HG02610 (cell line): Measurements from ENCODE around the gene SH3D21.
A peak's percentile ranks its signal among the peaks of the same experiment; 100 is the strongest.

ENCODE experiments used
- ATAC-seq: cut with Tn5 transposase; IDR thresholded peaks from one replicate; pipeline ENCODE4 v1.9.1; 2021; ENCODE audit warnings: mild to moderate bottlenecking, moderate library complexity; ENCODE audit not compliant: unreplicated experiment

The SH3D21 gene

GRCh38 chr1:36306210-36306901, at the start of gene SH3D21:
Gene SH3D21, plus strand, starts transcription at chr1:36306368. Its CDS starts 53 bp downstream, at chr1:36306421.
- peak; percentile 19 for ATAC-seq

DNA sequence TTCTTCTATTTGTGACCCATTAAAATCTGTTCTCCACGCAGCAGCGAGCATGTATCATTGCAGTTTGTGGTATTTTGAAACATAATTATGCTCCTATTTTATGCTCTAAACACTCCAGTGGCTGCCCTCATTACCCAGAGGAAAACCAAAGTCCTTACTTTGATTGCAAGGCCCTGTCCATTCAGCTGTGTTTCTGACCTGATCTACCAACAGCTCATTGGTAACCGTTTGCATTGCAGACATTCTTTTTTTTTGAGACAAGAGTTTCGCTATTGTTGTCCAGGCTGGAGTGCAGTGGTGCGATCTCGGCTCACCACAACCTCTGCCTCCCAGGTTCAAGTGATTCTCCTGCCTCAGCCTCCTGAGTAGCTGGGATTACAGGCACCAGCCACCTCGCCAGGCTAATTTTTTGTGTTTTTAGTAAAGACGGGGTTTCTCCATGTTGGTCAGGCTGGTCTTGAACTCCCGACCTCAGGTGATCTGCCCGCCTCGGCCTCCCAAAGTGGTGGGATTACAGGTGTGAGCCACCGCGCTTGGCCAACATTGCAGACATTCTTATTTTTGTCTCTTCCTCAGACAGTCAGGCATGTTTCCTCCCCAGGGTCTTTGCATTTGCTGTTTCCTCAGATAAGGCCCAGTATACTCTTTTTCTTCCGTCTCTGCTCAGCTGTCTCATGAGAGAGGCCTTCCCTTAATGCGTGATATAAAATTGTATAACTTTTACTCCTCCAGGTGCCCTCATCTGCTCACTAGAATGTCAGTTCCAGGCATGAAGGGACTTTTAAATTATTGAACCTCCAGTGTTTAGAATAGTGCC, 49.4 kb upstream of the SH3D21 start:
- no peak for ATAC-seq

DNA sequence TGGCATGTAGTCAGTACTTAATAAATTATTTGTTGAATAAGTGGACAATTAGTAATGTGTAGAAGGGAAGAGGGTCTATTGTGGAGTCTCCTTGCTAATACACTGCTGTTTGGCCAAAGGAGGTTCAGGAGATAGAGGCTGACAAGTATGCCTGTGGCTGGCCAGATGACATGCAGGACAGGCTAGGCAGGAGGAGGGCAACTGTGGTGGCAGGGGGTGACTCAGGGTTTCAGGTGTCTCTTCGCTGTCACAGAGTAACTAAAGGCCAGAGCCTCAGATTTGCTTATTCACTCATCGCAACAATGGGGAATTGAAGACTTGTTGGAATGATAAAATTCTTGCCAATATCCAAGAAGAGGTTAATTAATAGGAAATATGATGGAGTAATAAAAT, 48.8 kb upstream of the SH3D21 start:
- ATAC-seq: no peak

DNA sequence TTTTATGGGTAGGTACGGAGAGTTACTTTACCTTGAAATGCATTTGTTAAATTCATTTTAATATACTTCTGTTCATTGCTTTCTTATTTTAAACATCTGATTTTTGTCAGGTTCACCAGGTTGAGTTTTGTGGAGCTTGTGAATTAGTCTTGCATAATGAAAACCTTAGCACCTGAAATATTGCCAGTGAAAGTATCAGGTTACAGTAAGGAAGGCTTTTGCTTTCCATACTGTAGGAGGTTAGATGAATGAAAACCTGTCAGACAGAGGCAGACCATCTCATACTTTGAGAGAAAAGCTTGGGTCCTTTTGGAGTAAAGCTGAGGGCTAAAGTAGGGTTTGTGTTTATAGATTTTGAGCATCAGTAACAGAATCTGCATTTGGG, 47.2 kb upstream of the SH3D21 start:
- no peak for ATAC-seq

- ATAC-seq: no peak
Measured at GRCh38 chr1:36268981-36269380, 37.2 kb upstream of the SH3D21 start.

DNA sequence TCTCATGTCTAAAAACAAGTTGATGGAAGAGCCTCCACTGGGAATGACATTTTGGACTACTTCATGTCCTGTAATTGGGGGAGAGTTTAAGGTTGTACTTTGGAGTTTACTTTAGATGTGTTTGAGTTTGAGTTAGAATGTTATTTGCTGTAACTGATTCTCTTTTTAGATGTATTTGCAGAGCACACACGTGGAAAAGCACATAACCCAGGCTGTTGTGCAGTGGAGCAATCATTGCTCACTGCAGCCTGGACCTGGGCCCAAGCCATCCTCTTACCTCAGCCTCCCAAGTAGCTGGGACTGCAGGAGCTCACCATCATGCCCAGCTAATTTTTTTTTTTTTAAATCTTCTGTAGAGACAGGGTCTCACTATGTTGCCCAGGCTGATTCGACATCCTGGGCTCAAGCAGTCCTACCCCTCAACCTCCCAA, 36.7 kb upstream of the SH3D21 start:
- no peak for ATAC-seq

DNA sequence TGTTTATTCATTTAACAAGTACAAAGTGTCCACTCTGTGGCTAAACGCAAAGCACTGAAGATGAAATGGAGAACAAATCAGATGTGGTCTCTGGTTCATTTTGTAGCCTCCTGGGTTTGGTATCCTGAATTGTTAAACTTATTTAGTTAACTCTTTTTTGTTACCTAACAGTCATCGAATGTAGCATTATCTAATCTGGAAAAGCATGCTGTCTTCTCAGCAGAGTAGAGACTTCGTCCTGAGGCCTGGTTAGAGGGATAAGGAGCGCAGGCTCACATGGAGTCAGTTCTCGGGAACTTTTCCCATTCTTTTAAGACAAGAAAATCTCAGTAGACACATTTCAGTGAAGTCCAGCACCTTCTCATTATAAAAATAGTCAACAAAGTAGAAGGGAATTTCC, 33.1 kb upstream of the SH3D21 start:
- ATAC-seq: no peak

DNA sequence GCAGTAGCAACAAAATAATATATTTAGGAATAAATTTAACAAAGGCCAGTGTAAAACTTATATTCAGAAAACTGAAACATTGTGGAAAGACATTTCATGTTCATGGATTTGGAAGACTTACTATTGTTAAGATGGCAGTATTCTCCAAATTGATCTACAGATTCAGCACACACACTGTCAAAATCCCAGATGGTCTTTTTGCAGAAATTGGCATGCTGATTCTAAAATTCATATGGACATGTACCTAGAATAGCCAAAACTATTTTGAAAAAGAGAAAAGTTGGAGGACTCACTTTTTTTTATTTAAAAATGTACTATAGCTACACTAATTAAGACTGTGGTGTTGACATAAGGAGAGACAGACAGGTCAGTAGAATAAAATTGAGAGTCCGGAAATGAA, 32.0 kb upstream of the SH3D21 start:
- ATAC-seq: no peak

GRCh38 chr1:36276688-36277087, 29.5 kb upstream of the SH3D21 start:
- ATAC-seq: no peak

GRCh38 chr1:36279110-36279788, 26.9 kb upstream of the SH3D21 start:
- no peak for ATAC-seq

DNA sequence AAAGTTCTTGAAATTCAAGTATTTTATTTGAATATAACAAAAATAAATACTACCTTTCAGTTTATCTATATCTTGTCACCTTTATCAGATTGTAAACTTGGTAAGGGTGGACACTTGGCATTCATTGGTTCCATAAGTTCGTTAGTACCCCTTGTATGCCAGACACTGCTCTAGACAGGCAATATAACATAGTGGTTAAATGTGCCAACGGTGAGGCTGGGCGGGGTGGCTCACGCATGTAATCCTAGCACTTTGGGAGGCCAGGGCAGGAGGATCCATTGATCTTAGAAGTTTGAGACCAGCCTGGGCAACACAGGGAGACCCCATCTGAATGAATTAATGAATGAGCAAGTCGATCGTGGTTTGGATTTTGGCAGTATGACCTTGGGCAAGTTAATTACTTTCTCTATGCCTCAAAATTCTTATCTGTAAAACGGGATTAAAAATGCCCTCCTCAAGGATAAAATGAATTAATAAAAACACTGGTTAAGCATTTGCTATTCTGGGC, 26.3 kb upstream of the SH3D21 start:
- ATAC-seq: no peak

- no peak for ATAC-seq
Measured at GRCh38 chr1:36284061-36284460, 22.1 kb upstream of the SH3D21 start.

DNA sequence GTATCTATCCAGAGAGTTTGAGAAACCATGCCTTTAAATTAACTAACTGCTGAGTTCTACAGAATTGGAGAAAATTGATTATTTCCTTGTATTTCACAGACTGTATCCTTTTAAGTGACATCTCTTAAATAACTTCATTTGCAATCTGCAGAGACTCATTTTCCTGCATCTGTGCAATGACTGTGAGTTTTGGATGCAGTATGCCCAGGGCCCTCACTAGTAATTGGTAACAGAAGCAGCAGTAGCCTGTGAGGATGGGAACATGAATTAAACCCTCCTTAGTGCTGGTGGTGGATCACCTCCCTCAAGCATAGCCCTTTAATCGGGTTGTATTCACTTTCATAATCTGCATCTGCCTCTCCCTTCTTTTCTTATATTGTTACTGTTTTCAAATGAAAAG, 21.7 kb upstream of the SH3D21 start:
- ATAC-seq: no peak

DNA sequence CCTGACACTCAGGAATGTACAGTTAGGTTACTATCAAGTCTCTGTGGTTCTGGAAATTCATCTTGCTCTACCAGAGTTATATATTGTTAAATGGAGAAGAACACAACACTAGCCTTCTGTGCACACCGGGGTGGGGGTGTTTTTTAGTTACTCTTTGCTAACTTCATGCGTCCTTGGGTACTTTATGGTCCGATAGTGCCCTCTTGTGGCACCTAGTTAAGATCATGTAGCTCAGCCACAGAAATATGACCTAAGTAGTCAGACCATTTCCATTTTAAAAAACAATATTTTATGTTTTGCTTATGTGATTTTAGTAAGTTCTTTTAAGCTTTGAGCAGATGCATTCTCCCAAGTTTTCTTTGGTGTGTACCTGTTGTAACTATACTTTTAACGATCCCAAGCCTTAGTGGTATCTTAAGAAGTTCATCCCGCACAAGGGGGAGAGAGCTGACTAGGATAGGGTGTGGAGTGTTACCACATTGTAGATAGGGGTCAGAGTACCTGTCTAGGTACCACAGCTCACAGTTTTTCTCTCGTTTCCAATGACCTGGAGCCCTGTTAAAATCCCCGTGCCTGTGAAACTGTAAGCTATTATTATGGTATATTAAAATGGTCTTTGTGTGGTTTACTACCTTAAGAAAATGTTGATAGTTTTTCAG, 20.6 kb upstream of the SH3D21 start:
- no peak for ATAC-seq

DNA sequence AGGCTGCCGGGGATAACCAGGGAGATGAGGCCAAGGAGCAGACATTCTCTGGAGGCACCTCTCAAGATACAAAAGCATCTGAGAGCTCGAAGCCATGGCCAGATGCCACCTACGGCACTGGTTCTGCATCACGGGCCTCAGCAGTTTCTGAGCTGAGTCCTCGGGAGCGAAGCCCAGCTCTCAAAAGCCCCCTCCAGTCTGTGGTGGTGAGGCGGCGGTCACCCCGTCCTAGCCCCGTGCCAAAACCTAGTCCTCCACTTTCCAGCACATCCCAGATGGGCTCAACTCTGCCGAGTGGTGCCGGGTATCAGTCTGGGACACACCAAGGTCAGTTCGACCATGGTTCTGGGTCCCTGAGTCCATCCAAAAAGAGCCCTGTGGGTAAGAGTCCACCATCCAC, 19.4 kb upstream of the SH3D21 start:
- ATAC-seq: no peak

DNA sequence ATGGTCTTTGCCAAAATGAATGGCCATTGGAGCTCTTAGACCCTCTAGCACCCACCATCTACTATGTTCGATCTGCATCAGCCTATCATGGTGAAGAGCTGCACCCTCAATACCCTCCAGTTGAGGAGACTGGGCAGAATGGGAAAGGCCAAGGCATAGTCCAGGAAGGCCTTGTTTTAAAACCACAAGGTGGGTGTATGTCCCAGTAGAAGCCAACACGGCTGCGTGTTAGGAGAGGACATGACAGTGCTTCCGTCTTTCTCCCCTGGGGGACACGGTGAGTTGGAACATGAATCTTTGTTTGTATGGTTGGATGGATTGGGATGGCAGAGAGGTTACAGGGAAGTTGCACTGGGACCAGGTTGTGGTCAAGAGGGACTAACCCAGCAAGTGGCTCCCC, 18.6 kb upstream of the SH3D21 start:
- no peak for ATAC-seq

DNA sequence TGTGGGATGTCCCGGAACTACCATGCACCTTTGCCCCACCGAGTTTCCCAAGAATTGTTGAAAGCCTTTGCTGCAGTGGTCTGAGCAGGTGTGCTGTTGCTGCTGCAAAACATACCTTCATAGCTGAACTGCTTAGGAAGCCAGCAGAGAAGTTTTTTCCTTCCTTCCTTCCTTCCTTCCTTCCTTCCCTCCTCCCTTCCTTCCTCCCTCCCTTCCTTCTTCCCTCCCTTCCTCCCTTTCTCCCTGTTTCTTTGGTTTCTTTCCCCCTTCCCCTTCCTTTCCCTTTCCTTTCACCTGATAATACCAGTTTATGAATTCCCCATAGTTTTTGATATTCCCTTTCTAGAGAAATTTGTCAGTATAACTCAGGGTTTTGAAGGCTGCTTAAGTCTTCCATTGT, 10.8 kb upstream of the SH3D21 start:
- no peak for ATAC-seq

- no peak for ATAC-seq
Measured at GRCh38 chr1:36297062-36297461, 9.1 kb upstream of the SH3D21 start.

- no peak for ATAC-seq
Measured at GRCh38 chr1:36298640-36299039, 7.5 kb upstream of the SH3D21 start.

- no peak for ATAC-seq
Measured at GRCh38 chr1:36300526-36300925, 5.6 kb upstream of the SH3D21 start.

GRCh38 chr1:36301220-36301619, 4.9 kb upstream of the SH3D21 start:
- no peak for ATAC-seq
